Activated T-helper 1 cell treated with Interleukin-2 at 50 U/mL for 16 hours (primary cell): ENCODE results near the gene ZNF853.
"Not testable (repeated sequence)": the region's sequence is repeated elsewhere in the genome, so short reads cannot be mapped to it uniquely, and the experiment has no call there.

ENCODE experiments used
- DNase-seq: peaks from one replicate; pipeline ENCODE4 v3.0.0-alpha.2; 2020; ENCODE audit warnings: low read depth

Gene ZNF853

DNA sequence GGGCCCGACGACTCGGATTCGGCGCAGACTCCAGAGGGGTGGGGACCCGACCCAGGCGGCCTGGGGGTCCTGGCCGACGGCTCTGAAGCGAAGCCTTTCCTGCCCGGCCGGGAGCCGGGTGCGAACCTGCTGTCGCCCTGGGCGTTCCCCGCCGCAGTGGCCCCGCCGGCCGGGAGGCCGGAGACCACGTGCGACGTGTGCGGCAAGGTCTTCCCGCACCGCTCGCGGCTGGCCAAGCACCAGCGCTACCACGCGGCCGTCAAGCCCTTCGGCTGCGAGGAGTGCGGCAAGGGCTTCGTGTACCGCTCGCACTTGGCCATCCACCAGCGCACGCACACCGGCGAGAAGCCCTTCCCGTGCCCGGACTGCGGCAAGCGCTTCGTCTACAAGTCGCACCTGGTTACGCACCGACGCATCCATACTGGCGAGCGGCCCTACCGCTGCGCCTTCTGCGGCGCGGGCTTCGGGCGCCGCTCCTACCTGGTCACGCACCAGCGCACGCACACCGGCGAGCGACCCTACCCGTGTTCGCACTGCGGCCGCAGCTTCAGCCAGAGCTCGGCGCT, 37.1 kb downstream of the ZNF853 start:
- no peak for DNase-seq

DNA sequence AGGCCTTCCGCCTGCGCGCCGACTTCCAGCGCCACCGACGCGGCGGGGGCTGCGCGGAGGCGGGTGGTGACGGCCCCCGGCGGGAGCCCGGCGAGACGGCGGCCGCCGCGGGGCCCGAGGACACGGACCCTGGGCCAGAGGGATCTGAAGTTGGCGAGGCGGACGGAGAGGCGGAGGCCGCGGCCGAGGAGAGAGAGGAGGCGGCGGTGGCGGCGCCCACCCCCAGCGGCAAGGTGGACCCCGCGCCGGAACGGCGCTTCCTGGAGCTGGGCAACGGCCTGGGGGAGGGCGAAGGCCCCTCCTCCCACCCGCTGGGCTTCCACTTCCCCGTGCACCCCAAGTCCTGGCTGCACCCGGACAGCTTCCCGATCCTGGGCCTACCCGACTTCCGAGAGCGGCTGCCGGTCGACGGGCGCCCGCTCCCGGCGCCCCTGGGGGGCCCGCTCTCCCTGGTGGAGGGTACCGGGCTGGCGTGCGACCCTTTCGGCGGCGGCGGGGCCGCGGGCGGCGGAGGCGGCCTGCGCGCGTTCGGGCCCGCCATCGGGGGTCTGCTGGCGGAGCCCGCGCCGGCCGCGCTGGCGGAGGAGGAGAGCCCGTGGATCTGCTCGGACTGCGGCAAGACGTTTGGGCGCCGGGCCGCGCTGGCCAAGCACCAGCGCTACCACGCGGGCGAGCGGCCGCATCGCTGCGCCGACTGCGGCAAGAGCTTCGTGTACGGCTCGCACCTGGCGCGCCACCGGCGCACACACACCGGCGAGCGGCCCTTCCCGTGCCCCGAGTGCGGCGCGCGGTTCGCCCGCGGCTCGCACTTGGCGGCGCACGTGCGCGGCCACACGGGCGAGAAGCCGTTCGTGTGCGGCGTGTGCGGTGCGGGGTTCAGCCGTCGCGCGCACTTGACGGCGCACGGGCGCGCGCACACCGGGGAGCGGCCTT, 37.9 kb downstream of the ZNF853 start:
- DNase-seq = no peak

DNA sequence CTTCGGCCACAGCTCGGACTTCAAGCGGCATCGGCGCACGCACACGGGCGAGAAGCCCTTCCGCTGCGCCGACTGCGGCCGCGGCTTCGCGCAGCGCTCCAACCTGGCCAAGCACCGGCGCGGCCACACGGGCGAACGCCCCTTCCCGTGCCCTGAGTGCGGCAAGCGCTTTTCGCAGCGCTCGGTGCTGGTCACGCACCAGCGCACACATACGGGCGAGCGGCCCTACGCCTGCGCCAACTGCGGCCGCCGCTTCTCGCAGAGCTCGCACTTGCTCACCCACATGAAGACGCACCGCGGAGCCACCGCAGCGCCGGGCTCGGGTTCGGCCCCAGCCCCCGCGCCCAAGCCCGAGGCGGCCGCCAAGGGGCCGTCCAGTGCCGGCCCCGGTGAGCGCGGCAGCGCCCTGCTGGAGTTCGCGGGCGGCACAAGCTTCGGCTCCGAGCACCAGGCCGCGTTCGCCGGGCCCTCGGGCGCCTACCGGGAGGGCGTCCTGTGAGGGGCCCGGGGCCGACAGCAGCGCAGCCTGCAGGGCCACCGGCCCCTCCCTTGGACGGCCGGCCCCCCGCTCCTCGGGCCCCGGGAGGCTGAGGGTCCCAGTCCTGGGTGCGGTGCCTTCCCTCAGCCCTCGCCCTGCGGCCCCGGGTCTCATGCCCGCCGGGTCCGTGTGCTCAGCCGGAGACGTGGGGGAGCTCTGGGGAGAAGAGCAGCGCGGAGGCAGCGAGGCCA, 38.9 kb downstream of the ZNF853 start:
- no peak for DNase-seq

DNA sequence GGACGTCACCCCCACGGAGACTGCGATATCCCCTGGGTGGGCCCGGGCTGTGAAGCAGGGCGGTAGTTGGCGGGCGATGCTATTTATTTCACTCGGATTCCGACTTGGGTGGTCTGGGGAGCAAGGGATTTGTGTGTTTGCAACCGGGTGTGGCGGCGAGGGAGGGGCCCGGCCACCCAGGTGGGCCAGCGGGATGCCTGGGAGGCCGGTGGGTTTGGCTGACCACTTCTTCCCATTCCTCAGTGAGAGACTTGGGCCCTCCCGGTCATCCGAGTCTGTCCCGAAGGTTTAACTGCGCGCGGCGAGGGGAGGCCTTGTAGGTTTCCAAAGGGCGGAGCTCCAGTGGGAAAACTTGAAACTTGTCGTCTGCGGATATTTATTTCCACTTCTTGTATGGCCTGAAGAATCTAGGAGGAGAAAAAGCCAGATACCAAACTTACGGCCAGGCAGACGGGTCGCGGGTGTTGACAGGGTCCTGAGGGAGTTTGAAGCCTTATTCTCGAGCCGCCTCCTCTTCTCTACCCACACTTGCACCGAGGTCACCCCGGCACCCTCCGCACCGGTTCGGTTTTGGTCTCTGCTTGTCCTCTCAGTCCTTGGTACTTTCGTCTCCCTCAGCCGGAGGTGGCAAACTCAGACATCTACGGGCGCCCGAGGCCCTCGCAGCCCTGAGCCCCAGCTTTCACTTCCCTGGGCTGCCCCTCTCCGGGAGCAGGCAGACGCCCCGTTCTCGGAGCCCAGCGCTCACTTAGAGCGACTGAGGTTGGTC, 39.6 kb downstream of the ZNF853 start:
- no peak for DNase-seq

DNA sequence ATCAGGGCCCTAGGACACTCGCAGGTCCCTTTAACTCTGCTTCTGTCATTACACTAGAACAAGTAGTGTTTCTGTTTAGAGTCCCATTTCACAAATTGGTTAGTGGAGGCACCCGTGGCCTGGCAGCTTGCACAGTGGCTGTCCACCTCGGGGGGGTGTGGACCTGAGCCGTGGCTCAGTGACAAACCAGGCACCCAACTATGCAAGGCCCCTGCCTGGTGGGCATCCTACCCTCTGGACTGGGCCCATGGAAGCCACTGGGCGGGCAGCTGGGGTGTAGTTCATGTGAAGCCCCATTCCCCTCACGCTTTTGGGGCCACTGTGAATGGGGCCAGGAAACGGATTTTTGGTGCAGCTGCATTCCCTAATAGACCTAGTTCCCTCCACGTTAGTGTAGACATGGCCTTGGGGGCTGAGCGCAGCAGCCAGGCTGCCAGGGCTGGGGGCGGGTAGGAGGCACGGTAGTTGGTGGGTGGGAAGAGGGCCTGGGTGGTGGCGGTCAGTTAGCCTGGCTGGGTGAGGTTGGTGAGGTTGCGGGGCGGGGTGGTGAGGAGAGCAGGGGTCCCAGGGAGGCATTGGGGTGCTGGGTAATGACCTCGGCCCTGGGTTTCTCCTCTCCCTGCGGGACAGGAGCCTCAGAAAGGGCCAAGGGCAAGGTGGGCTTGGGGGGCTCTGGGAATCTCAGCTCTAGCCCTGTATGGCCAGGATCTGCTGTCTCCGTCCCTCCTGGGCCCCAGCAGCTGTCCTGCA, 40.4 kb downstream of the ZNF853 start:
- no peak for DNase-seq

DNA sequence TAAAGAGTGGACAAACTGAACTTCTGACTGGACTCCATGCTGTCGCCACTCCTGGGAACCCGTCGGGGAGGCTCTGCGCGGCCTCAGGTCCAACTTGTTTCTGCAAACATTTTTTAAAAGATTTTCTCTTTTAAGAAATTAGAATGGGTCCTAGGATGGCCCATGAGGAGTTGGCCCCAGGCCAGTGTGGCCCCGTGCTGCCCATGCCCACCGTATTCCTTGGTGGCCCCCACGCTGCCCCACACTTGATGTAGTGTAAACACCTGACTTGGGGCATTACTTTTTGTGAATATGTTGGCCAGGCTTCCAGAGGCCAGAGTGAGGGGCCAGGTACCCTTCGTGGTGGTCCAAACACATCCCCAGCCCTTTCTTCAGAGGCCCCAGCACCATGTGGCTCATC, 41.0 kb downstream of the ZNF853 start:
- DNase-seq = no peak

DNA sequence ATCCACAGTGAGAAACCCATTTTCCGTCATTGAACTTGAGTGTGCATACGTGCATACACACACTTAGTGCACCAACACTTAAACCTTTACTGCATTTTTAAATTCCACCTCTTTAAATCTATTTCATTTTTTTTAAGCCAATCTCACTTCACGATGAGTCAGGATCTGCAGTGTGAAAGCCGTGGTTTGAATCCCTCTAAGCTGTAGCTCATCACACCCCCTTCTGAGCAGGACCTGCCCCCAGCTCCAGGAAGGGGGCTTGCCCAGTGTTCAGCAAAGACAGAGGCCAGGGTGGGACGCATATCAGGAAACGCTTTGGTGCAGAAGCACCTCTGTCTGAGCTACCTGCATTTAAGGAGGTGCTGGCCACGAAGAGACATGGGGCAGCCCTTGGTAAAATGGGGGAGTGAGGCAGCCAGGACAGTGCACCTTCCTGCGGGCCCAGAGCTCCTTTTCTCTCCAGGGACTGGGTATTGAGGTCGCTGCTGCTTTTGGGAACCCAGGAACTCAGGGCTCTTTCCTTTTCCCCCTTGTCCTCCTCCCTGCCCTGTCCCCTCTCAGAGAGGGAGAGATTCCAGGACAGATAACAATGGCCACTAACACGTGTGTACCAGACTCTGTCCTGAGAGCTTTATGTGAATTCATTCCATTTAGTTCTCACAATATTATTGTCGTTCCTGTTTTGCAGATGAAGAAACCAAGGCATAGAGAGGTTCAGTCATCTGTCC, 43.4 kb downstream of the ZNF853 start:
- DNase-seq = no peak

DNA sequence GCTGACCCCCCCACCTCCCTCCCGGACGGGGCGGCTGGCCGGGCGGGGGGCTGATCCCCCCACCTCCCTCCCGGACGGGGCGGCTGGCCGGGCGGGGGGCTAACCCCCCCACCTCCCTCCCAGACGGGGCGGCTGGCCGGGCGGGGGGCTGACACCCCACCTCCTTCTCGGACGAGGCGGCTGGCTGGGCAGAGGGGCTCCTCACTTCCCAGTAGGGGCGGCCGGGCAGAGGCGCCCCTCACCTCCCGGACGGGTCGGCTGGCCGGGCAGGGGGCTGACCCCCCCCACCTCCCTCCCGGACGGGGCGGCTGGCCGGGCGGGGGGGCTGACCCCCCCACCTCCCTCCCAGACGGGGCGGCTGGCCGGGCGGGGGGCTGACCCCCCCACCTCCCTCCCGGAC, 55.4 kb downstream of the ZNF853 start:
- not testable (repeated sequence) for DNase-seq
